HG02970 (cell line): ENCODE data around the gene ARID1B.

Experiments
- ATAC-seq: cut with Tn5 transposase; IDR thresholded peaks from one replicate; pipeline ENCODE4 v1.9.1; 2021; ENCODE audit warnings: mild to moderate bottlenecking, moderate library complexity, moderate number of reproducible peaks; ENCODE audit not compliant: unreplicated experiment, low FRiP score

Gene ARID1B

GRCh38 chr6:157163434-157164159, 386.4 kb downstream of the ARID1B start:
- ATAC-seq = no peak

- ATAC-seq = no peak
These were observed 387.8 kb downstream of the ARID1B start for GRCh38 chr6:157164972-157165371.

GRCh38 chr6:157166784-157167183, 389.6 kb downstream of the ARID1B start:
- ATAC-seq = no peak

GRCh38 chr6:157167837-157168236, 390.7 kb downstream of the ARID1B start:
- ATAC-seq = no peak

GRCh38 chr6:157168471-157168870, 391.3 kb downstream of the ARID1B start:
- no peak for ATAC-seq

- no peak for ATAC-seq
These were observed 392.0 kb downstream of the ARID1B start for GRCh38 chr6:157169226-157169625.

- no peak for ATAC-seq
These were observed 392.5 kb downstream of the ARID1B start for GRCh38 chr6:157169656-157170055.

GRCh38 chr6:157170535-157170934, 393.4 kb downstream of the ARID1B start:
- no peak for ATAC-seq

GRCh38 chr6:157171801-157172200, 394.6 kb downstream of the ARID1B start:
- no peak for ATAC-seq

GRCh38 chr6:157172231-157172701, 395.1 kb downstream of the ARID1B start:
- ATAC-seq = no peak

- ATAC-seq = no peak
These were observed 395.8 kb downstream of the ARID1B start for GRCh38 chr6:157172830-157173536.

GRCh38 chr6:157173776-157174175, 396.6 kb downstream of the ARID1B start:
- ATAC-seq = no peak

- no peak for ATAC-seq
These were observed 397.6 kb downstream of the ARID1B start for GRCh38 chr6:157174731-157175130.

GRCh38 chr6:157177731-157178336, 400.7 kb downstream of the ARID1B start:
- ATAC-seq = no peak

- ATAC-seq = no peak
These were observed 404.5 kb downstream of the ARID1B start for GRCh38 chr6:157181649-157182048.

- ATAC-seq = no peak
These were observed 405.5 kb downstream of the ARID1B start for GRCh38 chr6:157182503-157183264.

- no peak for ATAC-seq
These were observed 407.2 kb downstream of the ARID1B start for GRCh38 chr6:157184202-157185015.

- no peak for ATAC-seq
These were observed 408.0 kb downstream of the ARID1B start for GRCh38 chr6:157185171-157185570.

- no peak for ATAC-seq
These were observed 408.8 kb downstream of the ARID1B start for GRCh38 chr6:157185986-157186385.

GRCh38 chr6:157186785-157187181, 409.6 kb downstream of the ARID1B start:
- no peak for ATAC-seq
